ENCODE results near the gene PRDM5. TPM values are rescaled to one million over a fixed set of nuclear protein-coding genes. Genes with fewer than 3 reads are reported as not detected.

The PRDM5 gene
- total and polyA plus RNA-seq, 12 donors, result 3.4 to 26.1 (median 12.3) TPM

Small RNAs within 50 kb of the gene (small RNA-seq; reads per million reads assigned to genes)
- 0 reads per million in 2 donors for gene RNU6-550P

Other genes starting within 250 kb of the PRDM5 start
- 1 to 10 TPM in 7 of 9 donors, under 1 TPM in 2; 0.26 to 8.3 (median 2.4) TPM for gene NDNF, start 149.8 kb upstream of the PRDM5 start, total RNA-seq
- gene NDNF, start 149.8 kb upstream of the PRDM5 start, polyA plus RNA-seq, result 1 to 10 TPM in 2 of 3 donors, under 1 TPM in 1; 0.40 to 2.8 (median 1.1) TPM
- under 1 TPM in 4 of 9 donors, not detected in 5; 0.11 to 0.54 (median 0.22) TPM for gene TNIP3, start 241.6 kb upstream of the PRDM5 start, total RNA-seq
- gene TNIP3, start 241.6 kb upstream of the PRDM5 start, polyA plus RNA-seq, result under 1 TPM in 2 of 3 donors, not detected in 1; 0.10 to 0.24 TPM